Tibial nerve (tissue), 4 donors: ENCODE results near the gene PCDHGA4.

ENCODE experiments used
- CTCF ChIP-seq, 5 experiments: fragments of 200-600 bp in 3 of 5; fragments of 450-650 bp in 2 of 5; sonication (generic) in 3 of 5; IDR thresholded peaks; one replicate each; pipeline ENCODE4 v1.5.1; 2016 to 2019; ENCODE audit warnings: antibody characterized with exemption in 5 of 5, mild to moderate bottlenecking in 3 of 5, moderate library complexity in 2 of 5
- EP300 ChIP-seq, 2 donors: sonication (generic); formaldehyde crosslinking; IDR thresholded peaks; one replicate each; pipeline ENCODE4 v1.6.1; 2017; ENCODE audit warnings: antibody characterized with exemption in 2 of 2, mild to moderate bottlenecking in 1 of 2
- POLR2A ChIP-seq, 2 donors: fragments of 450-650 bp; IDR thresholded peaks; one replicate each; pipeline ENCODE4 v1.6.1; 2017; ENCODE audit warnings: antibody characterized with exemption in 2 of 2, mild to moderate bottlenecking in 2 of 2, moderate library complexity in 2 of 2

GRCh38 chr5:141388661-141389060 lies 33.8 kb downstream of the PCDHGA4 start:
- TF ChIP-seq CTCF (IDR thresholded peaks at IDR 0.05): no peak
- TF ChIP-seq EP300 (IDR thresholded peaks at IDR 0.05): no peak
- no peak for TF ChIP-seq POLR2A (IDR thresholded peaks at IDR 0.05)
